ENCODE results near the gene BCOR. TPM values are rescaled to one million over a fixed set of nuclear protein-coding genes. Genes with fewer than 3 reads are reported as not detected.

Gene BCOR
- total RNA-seq, 4 donors from 2014 or later, result 12.8 to 28.8 (median 18.6) TPM

- ATAC-seq (ENCODE audit: low FRiP score), result no peak
- no peak for TF ChIP-seq CTCF (IDR thresholded peaks at IDR 0.05)
- DNase-seq (ENCODE audit: low spot score), result no peak
Observed at GRCh38 chrX:40088803-40089540, 8.8 kb downstream of the BCOR start.

- no peak for TF ChIP-seq CTCF (IDR thresholded peaks at IDR 0.05)
- DNase-seq (ENCODE audit: low spot score) (no peak), ATAC-seq (ENCODE audit: low FRiP score) (no peak)
Observed at GRCh38 chrX:40088299-40088625, 9.5 kb downstream of the BCOR start.

GRCh38 chrX:40087425-40088298, 10.1 kb downstream of the BCOR start:
- ATAC-seq (ENCODE audit: low FRiP score), result no peak

GRCh38 chrX:40086569-40087335, 11.0 kb downstream of the BCOR start:
- ATAC-seq (ENCODE audit: low FRiP score) (no peak), DNase-seq (ENCODE audit: low spot score) (no peak)
- no peak for TF ChIP-seq CTCF (IDR thresholded peaks at IDR 0.05)

More at GRCh38 chrX:40087425-40088298, 10.1 kb downstream of the BCOR start:
- TF ChIP-seq CTCF (IDR thresholded peaks at IDR 0.05), result no peak
- DNase-seq (ENCODE audit: low spot score), result no peak

- no peak for TF ChIP-seq CTCF (IDR thresholded peaks at IDR 0.05)
- DNase-seq (ENCODE audit: low spot score) (no peak), ATAC-seq (ENCODE audit: low FRiP score) (no peak)
Observed at GRCh38 chrX:40085714-40086113, 12.0 kb downstream of the BCOR start.

GRCh38 chrX:40085102-40085551, 12.6 kb downstream of the BCOR start:
- DNase-seq (ENCODE audit: low spot score) (no peak), ATAC-seq (ENCODE audit: low FRiP score) (no peak)
- TF ChIP-seq CTCF (IDR thresholded peaks at IDR 0.05), result no peak
